ENCODE measurements around the gene MRPS22. TPM values are rescaled to one million over a fixed set of nuclear protein-coding genes. Genes with fewer than 3 reads are reported as not detected.
"Not testable (repeated sequence)": the region's sequence is repeated elsewhere in the genome, so short reads cannot be mapped to it uniquely, and the experiment has no call there.

MRPS22 gene
- polyA plus RNA-seq, 1 donor, result 61.8 TPM

GRCh38 chr3:139357899-139358298 lies 14.1 kb downstream of the MRPS22 start:
- DNase-seq, result no peak
- no peak overlapping the region for H3K4me3 ChIP-seq (ENCODE audit: low read length)
- no peaks in the 10 kb centered on the region for H3K9me3 ChIP-seq (ENCODE audit: control insufficient read depth, low read depth, low read length)
- H3K4me1 ChIP-seq (ENCODE audit: control insufficient read depth, insufficient read depth, low read length), result no peaks in the 10 kb centered on the region
- 80% methylated on average over 1 of the region's 4 CpGs for WGBS (ENCODE audit: insufficient coverage, low lambda C conversion rate)
- no peaks in the 10 kb centered on the region for H3K27me3 ChIP-seq (ENCODE audit: control insufficient read depth, insufficient read depth, low read length)
- peaks cover 82% of the 10 kb centered on the region for H3K36me3 ChIP-seq (ENCODE audit: control insufficient read depth, insufficient read depth, low read length)
- H3K27ac ChIP-seq (ENCODE audit: low read length), result no peak overlapping the region

GRCh38 chr3:139358841-139359562 lies 15.2 kb downstream of the MRPS22 start:
- no peaks in the 10 kb centered on the region for H3K27me3 ChIP-seq (ENCODE audit: control insufficient read depth, insufficient read depth, low read length)
- peaks cover 87% of the 10 kb centered on the region for H3K36me3 ChIP-seq (ENCODE audit: control insufficient read depth, insufficient read depth, low read length)
- H3K27ac ChIP-seq (ENCODE audit: low read length), result no peak overlapping the region
- no peaks in the 10 kb centered on the region for H3K4me1 ChIP-seq (ENCODE audit: control insufficient read depth, insufficient read depth, low read length)
- no peak for DNase-seq
- H3K9me3 ChIP-seq (ENCODE audit: control insufficient read depth, low read depth, low read length), result no peaks in the 10 kb centered on the region
- WGBS (ENCODE audit: insufficient coverage, low lambda C conversion rate), result no CpG with 5 or more reads among the region's 3 CpGs
- H3K4me3 ChIP-seq (ENCODE audit: low read length), result no peak overlapping the region

GRCh38 chr3:139361276-139361675 lies 17.5 kb downstream of the MRPS22 start:
- Histone ChIP-seq H3K4me1 (ENCODE audit: control insufficient read depth, insufficient read depth, low read length) (no peaks in the 10 kb centered on the region), H3K27ac (ENCODE audit: low read length) (no peak overlapping the region), H3K36me3 (ENCODE audit: control insufficient read depth, insufficient read depth, low read length) (peaks cover 87% of the 10 kb centered on the region), H3K27me3 (ENCODE audit: control insufficient read depth, insufficient read depth, low read length) (no peaks in the 10 kb centered on the region), H3K9me3 (ENCODE audit: control insufficient read depth, low read depth, low read length) (no peaks in the 10 kb centered on the region), H3K4me3 (ENCODE audit: low read length) (no peak overlapping the region)
- WGBS (ENCODE audit: insufficient coverage, low lambda C conversion rate), result 100% methylated on average over 1 of the region's 2 CpGs
- DNase-seq, result no peak

- Histone ChIP-seq H3K27me3 (ENCODE audit: control insufficient read depth, insufficient read depth, low read length) (no peaks in the 10 kb centered on the region), H3K4me1 (ENCODE audit: control insufficient read depth, insufficient read depth, low read length) (no peaks in the 10 kb centered on the region), H3K9me3 (ENCODE audit: control insufficient read depth, low read depth, low read length) (no peaks in the 10 kb centered on the region), H3K36me3 (ENCODE audit: control insufficient read depth, insufficient read depth, low read length) (peaks cover 82% of the 10 kb centered on the region), H3K27ac (ENCODE audit: low read length) (no peak overlapping the region), H3K4me3 (ENCODE audit: low read length) (no peak overlapping the region)
- no peak for DNase-seq
- 100% methylated on average over 1 of the region's 1 CpG for WGBS (ENCODE audit: insufficient coverage, low lambda C conversion rate)
Measured at GRCh38 chr3:139364549-139364948, 20.7 kb downstream of the MRPS22 start.

GRCh38 chr3:139374099-139374498 lies 30.3 kb downstream of the MRPS22 start:
- Histone ChIP-seq H3K27me3 (ENCODE audit: control insufficient read depth, insufficient read depth, low read length) (no peaks in the 10 kb centered on the region), H3K9me3 (ENCODE audit: control insufficient read depth, low read depth, low read length) (no peaks in the 10 kb centered on the region), H3K27ac (ENCODE audit: low read length) (no peak overlapping the region), H3K4me3 (ENCODE audit: low read length) (no peak overlapping the region), H3K4me1 (ENCODE audit: control insufficient read depth, insufficient read depth, low read length) (no peaks in the 10 kb centered on the region), H3K36me3 (ENCODE audit: control insufficient read depth, insufficient read depth, low read length) (peaks cover 77% of the 10 kb centered on the region)
- no peak for DNase-seq
- no CpG with 5 or more reads among the region's 2 CpGs for WGBS (ENCODE audit: insufficient coverage, low lambda C conversion rate)

GRCh38 chr3:139377378-139377777 lies 33.6 kb downstream of the MRPS22 start:
- H3K36me3 ChIP-seq (ENCODE audit: control insufficient read depth, insufficient read depth, low read length), result peaks cover 73% of the 10 kb centered on the region

GRCh38 chr3:139378587-139379241 lies 34.9 kb downstream of the MRPS22 start:
- no CpG with 5 or more reads among the region's 3 CpGs for WGBS (ENCODE audit: insufficient coverage, low lambda C conversion rate)
- H3K36me3 ChIP-seq (ENCODE audit: control insufficient read depth, insufficient read depth, low read length), result peaks cover 63% of the 10 kb centered on the region
- no peak overlapping the region for H3K4me3 ChIP-seq (ENCODE audit: low read length)
- no peaks in the 10 kb centered on the region for H3K27me3 ChIP-seq (ENCODE audit: control insufficient read depth, insufficient read depth, low read length)
- no peaks in the 10 kb centered on the region for H3K9me3 ChIP-seq (ENCODE audit: control insufficient read depth, low read depth, low read length)
- no peaks in the 10 kb centered on the region for H3K4me1 ChIP-seq (ENCODE audit: control insufficient read depth, insufficient read depth, low read length)
- no peak overlapping the region for H3K27ac ChIP-seq (ENCODE audit: low read length)
- no peak for DNase-seq

More at GRCh38 chr3:139377378-139377777, 33.6 kb downstream of the MRPS22 start:
- no peaks in the 10 kb centered on the region for H3K9me3 ChIP-seq (ENCODE audit: control insufficient read depth, low read depth, low read length)
- no peaks in the 10 kb centered on the region for H3K27me3 ChIP-seq (ENCODE audit: control insufficient read depth, insufficient read depth, low read length)
- WGBS (ENCODE audit: insufficient coverage, low lambda C conversion rate), result 92% methylated on average over 2 of the region's 3 CpGs
- no peak overlapping the region for H3K27ac ChIP-seq (ENCODE audit: low read length)
- H3K4me3 ChIP-seq (ENCODE audit: low read length), result no peak overlapping the region
- H3K4me1 ChIP-seq (ENCODE audit: control insufficient read depth, insufficient read depth, low read length), result no peaks in the 10 kb centered on the region
- DNase-seq, result no peak

- H3K27me3 ChIP-seq (ENCODE audit: control insufficient read depth, insufficient read depth, low read length), result no peaks in the 10 kb centered on the region
- WGBS (ENCODE audit: insufficient coverage, low lambda C conversion rate), result no CpG with 5 or more reads among the region's 4 CpGs
- H3K9me3 ChIP-seq (ENCODE audit: control insufficient read depth, low read depth, low read length), result no peaks in the 10 kb centered on the region
- H3K4me3 ChIP-seq (ENCODE audit: low read length), result no peak overlapping the region
- H3K4me1 ChIP-seq (ENCODE audit: control insufficient read depth, insufficient read depth, low read length), result no peaks in the 10 kb centered on the region
- DNase-seq, result no peak
- H3K36me3 ChIP-seq (ENCODE audit: control insufficient read depth, insufficient read depth, low read length), result peaks cover 49% of the 10 kb centered on the region
- no peak overlapping the region for H3K27ac ChIP-seq (ENCODE audit: low read length)
Measured at GRCh38 chr3:139380575-139380974, 36.8 kb downstream of the MRPS22 start.

- H3K27me3 ChIP-seq (ENCODE audit: control insufficient read depth, insufficient read depth, low read length); H3K4me3 ChIP-seq (ENCODE audit: low read length); DNase-seq; H3K9me3 ChIP-seq (ENCODE audit: control insufficient read depth, low read depth, low read length); H3K27ac ChIP-seq (ENCODE audit: low read length); H3K4me1 ChIP-seq (ENCODE audit: control insufficient read depth, insufficient read depth, low read length): not testable (repeated sequence)
- WGBS (ENCODE audit: insufficient coverage, low lambda C conversion rate), result 100% methylated on average over 2 of the region's 2 CpGs
- peaks cover 38% of the 10 kb centered on the region for H3K36me3 ChIP-seq (ENCODE audit: control insufficient read depth, insufficient read depth, low read length)
Measured at GRCh38 chr3:139382291-139382690, 38.5 kb downstream of the MRPS22 start.

GRCh38 chr3:139388077-139388476 lies 44.3 kb downstream of the MRPS22 start:
- peaks cover 10% of the 10 kb centered on the region for H3K4me1 ChIP-seq (ENCODE audit: control insufficient read depth, insufficient read depth, low read length)
- H3K27ac ChIP-seq (ENCODE audit: low read length), result no peak overlapping the region
- H3K36me3 ChIP-seq (ENCODE audit: control insufficient read depth, insufficient read depth, low read length), result no peaks in the 10 kb centered on the region
- no peaks in the 10 kb centered on the region for H3K27me3 ChIP-seq (ENCODE audit: control insufficient read depth, insufficient read depth, low read length)
- H3K4me3 ChIP-seq (ENCODE audit: low read length), result peak overlapping the region; percentile 85
- no peak for DNase-seq
- WGBS (ENCODE audit: insufficient coverage, low lambda C conversion rate), result 79% methylated on average over 6 of the region's 10 CpGs
- no peaks in the 10 kb centered on the region for H3K9me3 ChIP-seq (ENCODE audit: control insufficient read depth, low read depth, low read length)

Measured in large intestine (tissue), 3 donors.